Lower leg skin (tissue), 4 donors: ENCODE data around the gene ZNF362. TPM values are rescaled to one million over a fixed set of nuclear protein-coding genes. Genes with fewer than 3 reads are reported as not detected.
A peak's percentile ranks its signal among the peaks of the same experiment; 100 is the strongest.

ENCODE experiments used
- DNase-seq, 2 donors: peaks; one replicate each; pipeline ENCODE4 v3.0.0-alpha.2; 2019; ENCODE audit warnings: low spot score in 2 of 2
- H3K4me3 ChIP-seq: fragments of 200-600 bp; sonication (generic); 2 replicates; pipeline ENCODE4 v1.5.1; 2017; ENCODE audit warnings: mild to moderate bottlenecking, low read depth; ENCODE audit not compliant: poor library complexity, severe bottlenecking
- CTCF ChIP-seq, 3 donors: fragments of 450-650 bp; IDR thresholded peaks; one replicate each; pipeline ENCODE4 v1.5.1; 2016; ENCODE audit warnings: antibody characterized with exemption in 3 of 3, mild to moderate bottlenecking in 3 of 3, moderate library complexity in 2 of 3
- POLR2A ChIP-seq, 2 donors: fragments of 450-650 bp; IDR thresholded peaks; one replicate each; pipeline ENCODE4 v1.6.1; 2016 to 2017; ENCODE audit warnings: antibody characterized with exemption in 2 of 2, mild to moderate bottlenecking in 1 of 2, moderate library complexity in 1 of 2
- WGBS, 2 donors: methylation state at CpG; one replicate each; pipeline ENCODE4 v1.1.5; 2018; 5-methylcytosine and 5-hydroxymethylcytosine counted together
- intact Hi-C: fragments of 100-400 bp; cut with DNase I; formaldehyde crosslinking; loops from one replicate; pipeline ENCODE4 v1.15.0; 2023; ENCODE audit warnings: low total_unique reads
- total RNA-seq, 4 donors: library from RNA; depleted of rRNA; stranded (reverse); fragments of >200 nt; gene quantifications; one replicate each; pipeline ENCODE4 v1.1.0, GENCODE V29; 2016

ZNF362 gene
- total RNA-seq, 4 donors from 2014 or later = 7.0 to 24.3 (median 19.9) TPM

GRCh38 chr1:33344896-33345560, 88.7 kb downstream of the ZNF362 start:
- TF ChIP-seq POLR2A (IDR thresholded peaks at IDR 0.05) (no peak), CTCF (IDR thresholded peaks at IDR 0.05) (no peak)
- intact Hi-C loops = no loop called here
- DNase-seq = no peak
- no peak overlapping the region for H3K4me3 ChIP-seq
- WGBS, 2 donors = 21 to 29% methylated on average over 2 of the region's 2 CpGs

GRCh38 chr1:33346533-33346926, 90.2 kb downstream of the ZNF362 start:
- TF ChIP-seq POLR2A (IDR thresholded peaks at IDR 0.05) = no peak
- no peak for TF ChIP-seq CTCF (IDR thresholded peaks at IDR 0.05)
- DNase-seq = no peak
- intact Hi-C loops = no loop called here
- WGBS, 2 donors = 36 to 46% methylated on average over 3 of the region's 3 CpGs
- H3K4me3 ChIP-seq = no peak overlapping the region

GRCh38 chr1:33346927-33347649, 90.8 kb downstream of the ZNF362 start:
- no peak overlapping the region for H3K4me3 ChIP-seq
- DNase-seq = peak; percentile 68 to 89
- TF ChIP-seq POLR2A (IDR thresholded peaks at IDR 0.05) (no peak), CTCF (IDR thresholded peaks at IDR 0.05) (no peak)
- WGBS, 2 donors = 16 to 26% methylated on average over 2 of the region's 2 CpGs
- intact Hi-C loops = no loop called here

- 16 to 30% methylated on average over 5 of the region's 5 CpGs for WGBS, 2 donors
- peak overlapping the region; percentile 80 for H3K4me3 ChIP-seq
- TF ChIP-seq POLR2A (IDR thresholded peaks at IDR 0.05) (no peak), CTCF (IDR thresholded peaks at IDR 0.05) (no peak)
- intact Hi-C loops = no loop called here
- peak; percentile 64 to 94 for DNase-seq
These were observed 91.3 kb downstream of the ZNF362 start for GRCh38 chr1:33347650-33347992.

GRCh38 chr1:33348194-33348593, 91.9 kb downstream of the ZNF362 start:
- TF ChIP-seq CTCF (IDR thresholded peaks at IDR 0.05) = no peak
- no peak for TF ChIP-seq POLR2A (IDR thresholded peaks at IDR 0.05)
- intact Hi-C loops = no loop called here
- no peak for DNase-seq
- peak overlapping the region; percentile 80 for H3K4me3 ChIP-seq
- WGBS, 2 donors = 31 to 36% methylated on average over 2 of the region's 2 CpGs
